Dermis blood vessel endothelial cell (primary cell): ENCODE measurements around the gene PRKAR2B. TPM values are rescaled to one million over a fixed set of nuclear protein-coding genes. Genes with fewer than 3 reads are reported as not detected.
"Not testable (repeated sequence)": the region's sequence is repeated elsewhere in the genome, so short reads cannot be mapped to it uniquely, and the experiment has no call there.

Experiments
- DNase-seq: peaks from one replicate; pipeline ENCODE4 v3.0.0; 2010
- total RNA-seq: library from RNA; depleted of rRNA; stranded (reverse); fragments of >200 nt; gene quantifications from 2 replicates; pipeline ENCODE4 v1.2.3, GENCODE V29; 2014

PRKAR2B gene
- total RNA-seq, 1 donor from 2014 or later, result 38.5 TPM

DNA sequence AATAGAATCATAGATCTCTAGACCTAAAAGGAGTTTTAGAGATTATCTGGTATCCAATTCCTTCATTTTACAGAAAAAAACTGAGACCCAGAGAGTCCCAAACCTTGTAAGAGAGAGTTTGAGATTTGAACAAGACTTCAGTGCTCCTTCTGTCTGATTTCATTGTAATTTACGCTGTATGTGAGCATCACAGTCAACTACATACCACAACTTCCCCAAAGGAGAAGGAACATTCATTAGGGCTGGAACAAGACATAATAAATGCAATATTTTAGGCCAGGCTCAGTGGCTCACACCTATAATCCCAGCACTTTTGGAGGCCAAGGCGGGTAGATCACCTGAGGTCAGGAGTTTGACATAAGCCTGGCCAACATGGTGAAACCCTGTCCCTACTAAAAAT lies 17.3 kb upstream of the PRKAR2B start:
- no peak for DNase-seq

DNA sequence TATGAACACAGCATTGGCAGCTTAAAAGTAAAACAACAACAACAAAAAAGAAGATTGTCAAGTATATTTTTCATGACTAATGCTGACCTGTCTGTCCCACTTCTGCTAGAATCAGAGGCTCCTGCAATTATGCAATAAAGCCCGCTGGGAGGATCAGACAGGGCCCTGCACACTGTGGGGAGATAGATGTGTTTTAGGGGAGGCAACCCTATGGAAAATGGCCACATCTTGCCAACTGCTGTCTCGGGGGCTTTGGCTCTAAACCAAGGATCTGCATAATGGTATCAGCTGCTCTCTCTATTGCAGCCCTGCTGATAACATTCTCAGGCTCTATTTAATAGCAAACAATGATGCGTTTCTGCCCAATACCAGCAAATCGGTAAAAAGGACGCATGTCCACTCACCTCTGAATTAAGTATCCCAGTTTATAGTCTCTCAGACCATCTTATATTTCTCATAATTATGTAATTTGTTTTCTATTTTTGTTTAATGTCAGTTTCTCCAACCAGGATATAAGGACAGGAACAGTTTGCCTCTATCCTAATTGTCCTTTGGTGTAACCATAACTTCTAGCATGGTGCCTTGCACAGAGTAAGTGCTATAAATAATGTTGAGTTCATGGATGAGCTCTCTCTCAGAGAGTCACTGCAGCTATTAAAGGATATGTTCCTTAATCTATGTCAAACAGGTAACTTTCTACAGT lies 15.3 kb upstream of the PRKAR2B start:
- no peak for DNase-seq

DNA sequence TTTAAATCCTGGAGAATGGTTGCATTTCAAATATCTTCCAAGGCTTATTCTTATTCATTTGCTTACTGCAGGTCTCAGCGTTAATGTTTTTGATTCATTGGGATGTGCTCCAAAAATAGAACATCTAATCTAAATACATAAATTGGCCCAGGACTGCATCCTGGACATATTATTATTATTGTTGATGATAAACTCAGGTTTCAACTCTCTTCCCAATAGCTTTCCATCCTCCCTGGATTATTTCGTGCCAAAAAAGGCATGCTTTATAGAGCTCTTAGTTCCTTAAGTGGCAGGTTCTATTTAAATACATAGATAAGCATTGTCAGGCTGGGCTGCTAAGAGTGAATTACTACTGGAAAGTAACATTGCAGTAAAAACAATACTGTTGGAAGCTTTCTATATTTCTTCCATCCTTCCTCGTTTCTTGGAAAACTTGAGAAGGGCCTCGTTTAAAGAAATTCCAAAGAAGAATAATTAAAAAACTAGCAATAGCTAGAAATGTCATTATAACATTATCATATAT lies 14.7 kb upstream of the PRKAR2B start:
- no peak for DNase-seq

DNA sequence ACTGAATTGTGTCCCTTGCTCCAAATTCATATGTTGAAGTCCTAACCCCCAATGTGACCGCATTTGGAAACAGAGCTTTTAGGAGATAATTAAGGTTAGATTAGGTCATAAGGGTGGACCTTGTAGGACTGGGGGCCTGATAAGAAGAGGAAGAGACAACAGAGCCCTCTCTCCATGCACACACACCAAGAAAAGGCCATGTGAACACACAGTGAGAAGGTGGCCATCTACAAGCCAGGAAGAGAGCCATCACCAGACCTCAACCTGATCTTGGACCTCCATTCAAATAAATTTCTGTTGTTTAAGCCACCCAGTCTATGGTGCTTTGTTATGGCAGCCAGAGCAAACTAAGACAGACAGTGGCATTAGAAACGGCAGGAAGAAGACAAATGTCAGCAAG lies 12.5 kb upstream of the PRKAR2B start:
- DNase-seq, result no peak

DNA sequence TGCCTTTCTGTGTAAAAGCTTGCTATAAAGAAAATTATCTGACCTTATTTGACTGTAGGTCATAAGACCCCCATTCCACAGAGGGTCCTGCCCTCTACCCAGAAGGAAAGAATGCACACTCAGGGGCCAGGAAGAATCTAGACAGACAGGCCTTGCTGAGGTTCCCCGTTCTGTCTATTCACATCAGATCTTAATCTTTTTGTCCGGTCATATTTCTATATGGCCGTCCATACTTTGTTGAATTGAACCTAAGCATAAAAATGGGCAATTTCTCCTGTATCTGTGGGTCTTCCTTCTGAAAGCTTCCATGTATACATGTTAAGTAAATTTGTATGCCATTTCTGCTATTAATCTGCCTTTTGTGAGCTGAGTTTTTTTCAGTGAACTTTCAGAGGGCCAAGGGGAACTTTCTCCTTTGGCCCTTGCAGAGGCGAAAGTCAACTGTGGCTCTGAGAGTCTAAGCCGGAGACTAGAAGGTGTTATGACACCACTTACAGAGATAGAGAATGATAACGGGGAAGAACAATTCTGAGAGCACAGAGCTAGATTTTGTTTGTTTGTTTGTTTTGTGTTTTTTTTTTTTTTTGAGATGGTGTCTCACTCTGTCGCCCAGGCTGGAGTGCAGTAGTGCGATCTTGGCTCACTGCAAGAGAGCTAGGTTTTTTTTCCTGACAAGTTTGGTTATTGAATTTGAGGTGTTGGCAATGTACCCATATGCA lies 11.6 kb upstream of the PRKAR2B start:
- no peak for DNase-seq

DNA sequence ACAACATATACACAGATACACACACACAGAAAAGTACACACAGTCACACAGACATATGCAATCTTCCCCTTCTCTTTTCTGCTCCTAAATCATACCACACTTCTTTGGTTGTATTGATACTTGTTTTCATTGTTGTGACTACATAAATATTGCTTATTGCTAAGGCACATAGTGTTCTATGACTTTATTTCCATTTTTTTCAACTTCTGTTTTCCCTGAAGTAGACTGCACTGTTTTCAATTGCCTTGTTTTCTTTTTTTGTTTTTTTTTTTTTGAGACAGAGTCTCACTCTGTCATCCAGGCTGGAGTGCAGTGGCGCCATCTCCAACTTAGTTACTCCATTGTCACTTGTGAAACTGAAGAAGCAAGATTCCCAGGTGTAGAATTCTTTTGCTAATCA lies 10.0 kb upstream of the PRKAR2B start:
- DNase-seq, result no peak

DNA sequence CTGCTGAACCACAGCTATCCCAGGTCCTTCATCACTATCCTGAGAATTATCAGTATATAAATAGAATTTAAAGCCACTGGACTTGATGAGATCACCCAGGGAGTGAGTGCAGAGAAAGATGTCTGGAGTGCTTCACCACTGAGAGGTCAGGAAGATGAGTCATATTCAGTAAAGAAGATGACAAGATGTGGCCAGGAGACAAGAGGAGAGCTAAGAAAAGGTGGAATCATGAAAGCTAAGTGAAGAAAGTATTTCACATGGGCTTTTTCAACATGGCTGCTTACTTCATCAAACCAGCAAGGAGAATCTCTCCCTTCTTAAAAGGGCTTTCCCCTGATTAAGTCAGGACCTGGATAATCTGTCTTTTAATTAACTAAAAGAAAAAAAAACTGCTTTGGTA lies 9.1 kb upstream of the PRKAR2B start:
- no peak for DNase-seq

DNA sequence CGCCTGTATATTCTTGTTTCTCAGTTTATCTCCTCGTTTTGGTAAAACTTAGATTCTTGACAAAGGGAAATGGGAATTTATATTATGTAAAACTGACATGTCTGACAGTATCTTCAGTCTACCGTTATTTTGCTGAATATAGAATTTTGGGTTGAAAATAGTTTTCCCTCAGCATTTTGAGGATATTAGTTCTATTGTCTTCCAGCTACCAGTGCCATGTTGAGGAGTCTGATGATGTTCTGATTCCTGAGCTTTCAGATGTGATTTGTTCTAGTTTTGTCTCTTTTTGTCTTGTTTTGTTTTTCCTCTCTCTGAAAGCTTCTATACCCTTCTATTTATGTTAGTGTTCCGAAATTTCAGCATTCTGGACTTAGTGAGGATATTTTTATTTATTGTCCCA lies 8.0 kb upstream of the PRKAR2B start:
- no peak for DNase-seq

DNA sequence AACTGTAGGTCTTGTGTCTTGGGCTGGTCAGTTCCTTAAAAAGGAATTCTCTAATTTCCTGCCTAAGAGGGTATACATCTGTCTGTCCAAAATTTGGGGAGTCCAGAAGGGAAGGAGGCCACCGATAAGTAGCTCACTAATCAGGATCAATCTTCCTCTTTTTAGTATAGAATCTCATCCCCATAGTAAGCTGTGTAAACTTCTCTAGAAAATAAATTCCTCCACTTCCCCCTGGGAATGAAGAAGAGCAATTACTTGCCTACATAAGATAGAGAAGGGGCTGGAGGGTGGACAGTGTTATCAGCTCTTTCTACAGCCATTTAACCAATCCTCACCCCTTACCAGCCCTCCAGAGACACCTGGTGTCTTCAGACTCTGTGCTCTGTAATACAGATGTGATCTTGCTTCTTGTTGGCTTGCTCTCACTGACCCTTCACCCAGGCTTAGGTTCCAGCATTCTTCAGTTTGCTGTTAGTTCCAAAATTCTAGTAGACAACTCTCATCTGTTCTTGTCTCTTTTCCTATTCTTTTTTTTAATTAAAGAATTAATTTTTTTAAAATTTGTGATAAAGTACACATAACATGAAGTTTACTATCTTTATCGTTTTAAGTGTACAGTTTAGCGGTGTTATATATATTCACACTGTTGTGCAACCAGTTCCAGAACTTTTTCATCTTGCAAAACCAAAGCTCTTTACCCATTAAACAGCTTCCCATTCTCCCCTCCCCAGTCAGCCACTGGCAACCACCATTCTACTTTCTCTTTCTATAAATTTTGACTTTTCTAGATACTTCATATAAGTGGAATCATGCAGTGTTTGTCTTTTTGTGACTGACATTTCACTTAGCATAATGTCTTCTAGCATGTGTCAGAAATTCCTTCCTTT lies 6.5 kb upstream of the PRKAR2B start:
- DNase-seq, result no peak

DNA sequence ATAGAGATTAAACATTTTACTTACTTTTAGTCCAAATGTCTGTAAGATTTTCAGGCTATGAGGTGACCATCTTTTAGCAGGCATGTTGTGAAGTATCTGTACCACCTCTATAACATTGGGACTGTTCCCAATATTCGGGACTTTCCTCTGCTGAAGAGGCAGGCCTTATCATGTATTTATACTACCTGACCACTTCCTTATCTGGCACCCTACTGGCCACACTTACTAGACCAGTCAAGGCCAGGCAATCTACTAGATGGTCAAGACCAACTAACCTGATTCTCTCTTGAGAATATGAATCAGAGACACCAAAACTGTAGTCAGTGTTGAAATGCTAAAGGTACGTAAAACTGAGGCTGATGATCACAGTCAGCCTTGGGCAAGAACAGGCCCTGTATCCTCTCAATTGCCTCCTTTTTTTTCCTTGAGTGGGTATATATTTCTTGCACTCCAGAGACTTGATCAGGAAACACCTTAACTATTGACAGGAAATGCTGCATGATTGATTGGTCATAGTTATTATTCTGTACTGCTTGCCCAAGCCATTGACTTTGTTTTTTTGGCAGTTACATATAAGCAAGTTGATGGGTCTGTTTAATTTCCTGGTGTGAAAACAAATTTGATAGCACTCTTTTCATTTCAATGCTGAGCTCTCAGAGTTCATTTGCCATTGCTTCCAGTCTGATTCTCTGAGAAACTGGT lies 5.2 kb upstream of the PRKAR2B start:
- DNase-seq, result peak; percentile 70

DNA sequence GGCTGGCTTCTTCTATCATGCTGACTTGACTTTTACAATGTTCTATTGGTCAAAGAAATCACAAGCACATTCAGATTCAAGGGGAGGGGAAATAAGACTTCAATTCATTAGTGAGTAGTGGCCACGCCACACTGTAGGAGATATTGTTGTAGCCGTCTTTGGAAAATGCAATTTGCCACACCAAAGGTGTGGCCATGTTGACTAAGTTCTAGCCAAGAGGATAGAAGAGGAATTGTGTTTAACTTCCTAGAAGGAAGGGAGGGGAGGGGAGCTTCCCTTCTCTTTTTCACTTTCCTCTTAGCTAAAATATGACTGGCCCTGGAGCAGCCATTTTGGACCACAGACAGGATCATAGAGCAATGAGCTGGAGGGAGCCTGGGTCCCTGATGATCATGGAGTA lies 3.4 kb upstream of the PRKAR2B start:
- DNase-seq, result no peak

DNA sequence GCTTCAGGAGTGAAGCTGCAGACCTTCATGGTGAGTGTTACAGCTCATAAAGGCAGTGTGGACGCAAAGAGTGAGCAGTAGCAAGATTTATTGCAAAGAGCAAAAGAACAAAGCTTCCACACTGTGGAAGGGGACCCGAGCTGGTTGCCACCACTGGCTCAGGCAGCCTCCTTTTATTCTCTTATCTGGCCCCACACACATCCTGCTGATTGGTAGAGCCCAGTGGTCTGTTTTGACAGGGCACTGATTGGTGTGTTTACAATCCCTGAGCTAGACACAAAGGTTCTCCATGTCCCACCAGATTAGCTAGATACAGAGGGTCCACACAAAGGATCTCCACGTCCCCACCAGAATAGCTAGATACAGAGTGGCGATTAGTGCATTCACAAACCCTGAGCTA lies 2.7 kb upstream of the PRKAR2B start:
- DNase-seq, result not testable (repeated sequence)

DNA sequence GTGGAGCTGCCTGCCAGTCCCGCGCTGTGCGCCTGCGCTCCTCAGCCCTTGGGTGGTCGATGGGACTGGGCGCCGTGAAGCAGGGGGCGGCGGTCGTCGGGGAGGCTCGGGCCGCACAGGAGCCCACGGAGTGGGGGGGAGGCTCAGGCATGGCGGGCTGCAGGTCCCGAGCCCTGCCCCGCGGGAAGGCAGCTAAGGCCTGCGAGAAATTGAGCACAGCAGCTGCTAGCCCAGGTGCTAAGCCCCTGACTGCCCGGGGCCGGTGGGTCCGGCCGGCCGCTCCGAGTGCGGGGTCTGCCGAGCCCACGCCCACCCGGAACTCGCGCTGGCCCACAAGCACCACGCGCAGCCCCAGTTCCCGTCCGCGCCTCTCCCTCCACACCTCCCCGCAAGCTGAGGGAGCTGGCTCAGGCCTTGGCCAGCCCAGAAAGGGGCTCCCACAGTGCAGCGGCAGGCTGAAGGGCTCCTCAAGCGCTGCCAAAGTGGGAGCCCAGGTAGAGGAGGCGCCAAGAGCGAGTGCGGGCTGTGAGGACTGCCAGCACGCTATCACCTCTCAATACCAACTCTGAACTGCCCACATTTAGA lies 2.1 kb upstream of the PRKAR2B start:
- not testable (repeated sequence) for DNase-seq

DNA sequence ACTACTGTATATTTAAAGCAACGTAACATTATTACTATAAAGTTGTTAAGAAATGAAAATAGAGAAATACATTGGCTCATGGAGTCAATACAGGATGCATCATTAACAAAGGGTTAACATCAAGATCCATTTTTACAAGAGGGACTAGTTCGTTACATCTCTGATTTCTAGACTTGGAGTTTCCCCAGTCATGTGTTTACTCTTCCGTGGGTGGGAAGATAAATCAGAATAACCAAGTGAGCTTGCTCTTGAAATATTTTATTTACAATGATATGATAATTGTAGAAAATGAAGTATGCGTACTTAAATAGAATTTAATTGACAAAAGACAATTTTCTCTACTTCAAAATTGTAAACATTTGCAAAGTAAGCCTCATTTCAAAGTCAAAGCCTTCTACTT lies 1.0 kb upstream of the PRKAR2B start:
- no peak for DNase-seq

DNA sequence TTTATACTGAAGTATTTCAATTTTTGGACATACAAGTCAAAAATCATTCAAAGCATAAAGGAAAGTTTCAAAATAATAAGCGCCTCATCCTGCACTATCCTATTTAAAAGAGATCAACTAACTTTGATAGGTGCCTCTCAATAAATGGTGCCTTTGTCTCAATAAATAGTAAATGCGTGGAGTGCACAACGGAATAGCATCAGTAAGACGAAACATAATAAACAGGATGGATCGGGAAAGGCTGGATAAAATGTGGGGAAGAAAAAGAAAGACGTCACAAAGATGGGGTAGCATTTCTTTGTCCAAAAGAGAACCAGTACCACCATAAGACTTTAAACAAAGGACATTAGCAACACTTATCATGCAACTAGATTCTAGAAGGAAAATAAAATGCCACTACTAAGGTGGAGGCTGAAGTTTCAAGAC lies 571 bp upstream of the PRKAR2B start:
- no peak for DNase-seq

DNA sequence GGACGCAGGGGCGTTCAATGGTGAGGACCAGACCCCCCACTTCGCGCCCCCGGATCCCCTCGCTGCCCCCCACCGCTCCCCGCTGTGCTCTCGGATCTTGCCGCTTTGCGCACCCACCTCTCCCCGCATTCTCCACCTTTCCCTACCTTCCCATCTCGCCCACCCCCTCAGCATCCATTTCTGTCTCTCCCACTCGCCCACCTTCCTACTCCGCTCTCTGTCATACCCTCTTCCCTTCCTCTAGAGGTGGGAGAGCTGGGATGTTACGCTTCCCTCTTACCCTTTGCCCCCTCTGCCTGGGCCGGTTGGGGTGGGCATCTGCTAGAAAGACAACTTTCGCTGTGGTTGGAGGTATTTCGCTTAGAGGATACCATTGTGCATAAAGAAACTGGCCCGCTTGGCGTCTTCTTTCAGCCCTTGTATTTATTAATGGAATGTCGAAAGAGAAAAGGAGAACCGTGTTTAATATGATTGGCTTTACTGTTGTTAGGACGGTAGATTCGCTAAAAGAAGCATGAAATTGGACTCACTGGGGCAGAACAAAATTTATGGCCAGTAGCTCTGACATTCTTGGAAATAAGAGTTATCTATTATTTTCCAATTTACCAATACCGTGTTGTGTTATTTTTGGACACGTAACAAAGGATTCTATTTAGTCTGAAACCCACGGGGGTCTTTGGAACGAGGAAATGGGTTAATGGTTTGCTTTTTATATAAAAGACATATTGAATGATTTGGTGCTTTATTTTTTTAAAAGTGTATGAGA lies 873 bp downstream of the PRKAR2B start:
- DNase-seq, result peak; percentile 40

DNA sequence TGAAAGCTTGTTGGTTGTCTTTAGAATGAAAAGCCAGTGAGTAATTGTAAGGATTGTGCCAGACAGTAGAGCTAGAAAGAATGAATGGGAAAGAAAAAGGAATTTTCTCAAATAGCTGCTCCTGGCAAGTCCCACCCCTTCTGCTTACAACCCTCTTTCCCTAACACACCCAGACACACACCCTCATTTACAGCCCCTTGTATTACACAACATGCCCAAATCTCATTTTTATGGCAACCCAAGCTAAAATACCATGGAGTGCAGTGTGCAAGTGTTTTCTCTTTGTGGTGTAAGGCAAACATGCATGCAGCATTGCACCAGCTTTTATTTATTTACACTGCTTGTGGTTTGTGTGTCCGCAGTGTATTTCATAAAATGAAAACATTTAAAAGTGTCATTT lies 1.5 kb downstream of the PRKAR2B start:
- DNase-seq, result peak; percentile 27

DNA sequence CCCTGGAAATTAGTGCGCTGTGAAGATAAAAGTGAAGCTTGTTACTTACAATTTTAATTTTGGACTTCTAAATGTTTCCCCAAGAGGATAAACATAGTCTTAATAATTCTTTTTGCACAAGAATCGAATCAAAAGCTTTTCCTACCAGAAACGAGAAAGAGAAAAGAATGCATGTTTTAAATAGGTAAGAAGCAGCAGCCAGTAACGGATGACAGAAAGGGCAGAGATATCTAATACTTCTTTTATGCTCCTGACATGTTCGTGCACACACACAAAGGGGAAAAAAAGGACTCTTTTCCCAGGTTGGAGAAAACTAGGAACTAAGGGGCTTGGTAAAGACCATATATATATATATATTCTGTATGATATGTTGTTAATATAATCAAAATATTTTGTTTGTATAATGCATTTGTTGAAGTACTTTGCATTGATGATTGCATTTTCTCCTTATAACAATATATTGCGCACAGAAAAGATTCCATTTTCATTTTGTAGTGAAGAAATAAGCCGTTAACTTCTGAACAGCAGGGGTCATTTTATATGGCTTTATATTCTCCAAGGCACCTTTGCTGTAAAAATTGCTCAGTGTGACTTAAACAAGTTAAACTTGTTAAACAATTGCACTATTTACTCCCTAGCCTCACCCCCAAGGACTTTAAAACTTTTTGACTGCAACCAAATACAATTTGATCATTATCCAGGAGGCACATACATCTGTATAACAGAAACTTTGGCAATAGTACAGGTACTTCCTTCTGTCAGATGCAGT lies 2.2 kb downstream of the PRKAR2B start:
- no peak for DNase-seq

DNA sequence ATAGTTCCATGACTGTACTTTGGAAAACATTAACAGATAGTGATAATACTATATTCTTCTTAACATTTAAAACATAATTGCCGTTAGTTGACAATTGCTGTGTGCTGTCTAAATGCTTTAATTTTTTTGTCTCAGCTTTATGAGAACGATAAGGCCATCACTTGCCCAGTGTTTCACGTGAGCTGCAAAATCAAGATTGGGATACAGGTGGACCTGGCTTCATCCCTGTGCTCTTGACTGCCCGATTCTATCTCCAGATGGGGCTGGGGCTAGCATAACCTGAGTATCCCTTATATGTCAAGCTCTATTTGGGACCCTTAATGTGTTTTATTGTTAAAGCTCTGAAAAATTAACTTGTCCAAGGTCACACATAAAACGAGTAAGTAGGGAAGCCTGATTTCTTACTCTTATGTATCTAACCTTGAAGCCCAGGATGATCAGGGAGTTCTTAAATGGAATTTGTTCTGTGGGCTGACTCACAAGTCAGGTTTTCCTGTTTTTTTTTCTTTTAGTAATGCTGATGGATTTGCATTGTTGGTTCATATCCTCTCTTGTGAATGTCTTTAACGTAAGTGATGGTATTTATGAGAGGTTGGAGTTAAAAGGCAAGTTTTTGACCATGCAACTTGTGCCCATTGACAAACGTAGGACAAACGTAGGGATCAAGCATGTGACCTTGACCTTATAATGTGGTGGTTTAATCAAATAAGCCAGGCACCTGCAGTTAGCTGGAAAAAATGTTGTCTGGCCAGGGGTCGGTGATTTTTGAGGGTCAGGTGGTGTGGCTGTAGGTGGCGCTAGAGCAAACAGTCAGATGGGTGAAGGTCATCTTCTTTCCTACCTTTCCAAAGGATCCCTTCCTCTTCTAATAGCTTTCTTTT lies 3.6 kb downstream of the PRKAR2B start:
- peak; percentile 90 for DNase-seq
